ENCODE results near the gene ABR.
"Not testable (repeated sequence)": the region's sequence is repeated elsewhere in the genome, so short reads cannot be mapped to it uniquely, and the experiment has no call there.

The ABR gene

DNA sequence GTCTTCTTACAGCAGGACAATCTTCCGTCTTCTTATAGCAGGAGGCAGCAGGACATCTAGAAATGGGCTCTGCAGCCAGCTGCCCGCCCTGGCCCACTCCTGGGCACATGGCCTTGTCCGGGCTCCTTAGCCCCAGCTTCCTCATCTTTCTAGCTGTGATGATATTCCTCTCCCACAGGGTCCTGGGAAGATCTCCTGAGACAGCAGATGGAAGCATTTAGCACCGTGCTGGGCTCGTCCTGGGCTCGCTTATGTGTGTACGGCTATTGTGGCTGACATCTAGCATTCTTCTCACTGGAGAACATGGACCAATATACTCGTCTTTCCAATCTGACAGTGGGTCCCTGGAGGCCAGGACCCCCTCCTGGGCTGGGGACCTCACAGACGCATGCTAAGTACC is 134.3 kb downstream of the ABR start:
- no peak for DNase-seq

DNA sequence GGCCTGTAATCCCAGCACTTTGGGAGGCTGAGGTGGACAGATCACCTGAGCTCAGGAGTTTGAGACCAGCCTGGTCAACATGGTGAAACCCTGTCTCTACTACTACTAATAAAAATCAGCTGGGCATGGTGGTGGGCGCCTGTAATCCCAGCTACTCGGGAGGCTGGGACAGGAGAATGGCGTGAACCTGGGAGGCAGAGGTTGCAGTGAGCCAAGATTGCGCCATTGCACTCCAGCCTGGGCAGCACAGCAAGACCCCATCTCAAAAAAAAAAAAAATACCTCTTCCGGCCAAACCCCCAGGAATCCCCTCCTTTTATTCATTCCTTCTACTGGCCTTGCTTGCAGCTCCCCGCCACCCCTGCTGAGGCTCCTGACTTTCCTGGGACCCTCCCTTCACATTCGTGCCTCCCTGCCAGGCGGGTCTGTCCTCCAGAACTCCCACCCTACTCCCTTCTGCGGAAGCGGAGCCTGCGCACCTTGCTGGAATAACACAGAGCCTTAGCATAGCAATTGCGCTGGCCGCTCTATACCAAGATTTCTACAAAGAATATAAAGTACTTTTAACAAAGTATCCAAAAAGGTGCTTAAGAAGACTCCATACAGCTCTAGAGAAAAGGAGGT is 135.3 kb downstream of the ABR start:
- DNase-seq, result not testable (repeated sequence)

DNA sequence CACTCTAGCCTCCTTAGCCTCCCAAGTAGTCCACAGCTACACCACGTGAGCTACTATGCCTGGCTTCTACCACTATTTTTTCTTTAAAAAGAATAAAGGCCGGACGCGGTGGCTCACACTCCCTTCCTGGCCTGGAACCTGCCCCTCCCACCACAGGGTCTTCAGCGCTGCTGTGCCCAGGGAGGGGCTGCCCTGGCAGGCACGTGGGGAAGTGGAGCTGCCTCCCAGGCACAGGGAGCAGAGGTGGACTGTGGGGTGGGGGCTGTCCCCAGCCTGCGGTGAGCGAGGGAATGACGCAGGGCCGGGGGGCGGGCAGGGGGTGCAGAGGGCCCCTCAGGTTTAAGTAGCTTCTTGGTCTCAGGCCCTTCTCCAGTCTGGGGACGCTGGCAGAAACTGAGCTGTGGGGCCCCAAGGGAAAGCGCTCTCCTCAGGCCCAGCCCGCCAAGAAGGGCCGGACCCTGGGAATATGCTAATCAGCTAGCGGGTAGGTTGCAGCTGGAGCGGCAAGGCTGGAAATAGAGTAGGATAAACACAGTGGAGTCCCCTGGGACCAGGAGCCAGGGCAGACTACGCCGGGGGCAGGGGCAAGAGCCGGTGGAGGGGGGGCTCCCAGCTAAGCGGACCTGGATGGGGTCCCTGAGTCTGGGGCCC is 136.1 kb downstream of the ABR start:
- no peak for DNase-seq

DNA sequence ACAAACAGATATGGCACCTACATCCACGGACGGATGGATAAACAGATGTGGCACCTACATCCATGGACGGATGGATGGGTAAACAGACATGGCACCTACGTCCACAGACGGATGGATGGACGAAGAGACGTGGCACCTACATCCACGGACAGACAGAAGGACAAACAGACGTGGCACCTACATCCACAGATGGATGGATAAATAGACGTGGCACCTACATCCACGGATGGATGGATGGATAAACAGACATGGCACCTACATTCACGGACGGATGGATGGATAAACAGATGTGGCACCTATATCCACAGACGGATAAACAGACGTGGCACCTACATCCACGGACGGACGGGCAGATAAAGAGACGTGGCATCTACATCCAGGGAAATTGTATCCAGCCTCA is 137.3 kb downstream of the ABR start:
- DNase-seq, result no peak

DNA sequence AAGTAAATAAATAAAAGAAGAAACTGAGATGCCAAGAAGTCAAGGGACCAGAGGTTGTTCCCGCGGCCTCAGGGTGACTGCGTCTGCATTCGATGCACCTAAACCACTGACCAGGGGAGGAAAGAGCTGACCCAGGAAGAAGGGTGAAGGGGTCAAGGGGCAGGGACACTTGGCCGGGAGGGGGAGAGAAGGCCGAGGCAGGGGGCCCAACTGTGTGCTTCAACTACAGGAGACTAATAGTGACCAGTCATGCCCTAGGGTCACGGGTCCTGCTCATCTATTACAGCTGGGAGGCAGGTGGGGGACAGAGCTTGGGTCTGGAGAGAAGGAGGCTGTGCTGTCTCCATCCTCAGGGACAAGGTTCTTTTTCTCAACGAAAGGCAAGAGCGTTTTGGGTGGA is 138.0 kb downstream of the ABR start:
- DNase-seq, result no peak

DNA sequence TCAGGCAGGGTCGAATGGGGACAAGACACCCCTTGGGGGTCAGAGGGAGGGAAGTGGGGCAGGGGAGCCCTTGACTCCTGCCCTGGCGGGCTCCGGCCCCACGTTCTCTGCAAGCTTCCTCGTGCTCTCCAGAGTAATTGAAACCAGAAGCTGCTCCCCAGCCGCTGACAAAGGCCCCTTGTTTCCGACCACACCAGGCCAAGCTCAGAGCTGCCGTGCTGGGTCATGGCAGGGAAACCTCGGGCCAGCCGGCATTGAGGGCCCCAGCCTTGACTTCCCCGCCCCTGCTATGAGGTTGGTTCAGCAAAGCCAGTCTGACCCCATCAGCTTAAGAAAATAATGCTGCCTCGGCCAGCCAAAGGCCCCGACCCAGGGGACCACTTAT is 139.6 kb downstream of the ABR start:
- DNase-seq, result no peak

DNA sequence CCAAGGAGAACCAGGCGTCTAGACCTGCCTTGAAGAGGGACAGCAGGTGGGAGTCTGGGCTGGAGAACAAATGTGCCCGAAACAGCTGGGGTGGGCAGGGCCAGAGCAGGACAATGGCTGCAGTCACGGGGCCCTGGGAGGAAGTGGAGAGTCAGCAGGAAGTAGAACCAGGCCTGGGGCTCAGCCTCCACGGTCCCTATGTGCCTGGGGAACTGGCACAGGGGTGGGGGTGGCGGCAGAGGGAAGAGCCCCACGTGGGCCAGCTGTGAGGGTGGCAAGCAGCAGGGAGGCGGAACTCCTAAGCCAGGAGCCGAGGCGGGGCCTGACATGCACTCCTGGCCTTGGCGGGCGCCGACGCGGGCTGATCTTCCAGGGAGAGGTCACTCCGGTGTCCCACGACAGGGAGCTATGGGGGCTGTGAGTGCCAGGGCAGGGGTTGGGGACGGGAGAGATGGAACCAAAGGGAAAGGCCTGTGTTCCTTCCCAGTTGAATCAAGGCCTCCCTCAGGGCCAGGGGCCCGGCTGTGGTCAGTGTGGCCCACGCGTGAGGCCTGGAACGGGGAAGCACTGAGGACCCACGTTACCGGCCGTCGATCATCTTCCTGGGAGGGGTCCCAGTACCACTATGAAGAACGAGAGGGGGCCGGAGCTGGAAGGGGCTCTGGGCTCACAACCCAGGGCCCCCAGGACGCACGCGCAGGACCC is 140.1 kb downstream of the ABR start:
- peak; percentile 27 for DNase-seq

DNA sequence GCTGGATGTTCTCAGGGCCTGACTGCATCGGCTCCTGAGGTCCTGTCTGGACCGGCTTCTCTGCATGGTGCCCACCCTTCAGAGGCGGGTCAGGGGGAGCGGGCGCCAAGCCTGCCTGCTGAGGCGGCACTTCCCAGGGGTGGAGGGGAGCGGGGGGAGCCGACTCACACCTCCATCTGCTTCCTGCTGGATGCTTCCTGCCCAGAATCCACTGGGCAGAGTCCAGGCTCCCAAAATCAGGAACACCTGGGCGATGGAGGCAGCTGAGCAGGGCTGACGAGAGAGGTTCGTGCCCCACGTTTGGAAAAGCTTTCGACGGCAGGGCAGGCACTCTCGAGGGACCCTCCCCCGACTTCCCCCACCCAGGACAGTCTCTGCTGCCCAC is 140.7 kb downstream of the ABR start:
- no peak for DNase-seq

DNA sequence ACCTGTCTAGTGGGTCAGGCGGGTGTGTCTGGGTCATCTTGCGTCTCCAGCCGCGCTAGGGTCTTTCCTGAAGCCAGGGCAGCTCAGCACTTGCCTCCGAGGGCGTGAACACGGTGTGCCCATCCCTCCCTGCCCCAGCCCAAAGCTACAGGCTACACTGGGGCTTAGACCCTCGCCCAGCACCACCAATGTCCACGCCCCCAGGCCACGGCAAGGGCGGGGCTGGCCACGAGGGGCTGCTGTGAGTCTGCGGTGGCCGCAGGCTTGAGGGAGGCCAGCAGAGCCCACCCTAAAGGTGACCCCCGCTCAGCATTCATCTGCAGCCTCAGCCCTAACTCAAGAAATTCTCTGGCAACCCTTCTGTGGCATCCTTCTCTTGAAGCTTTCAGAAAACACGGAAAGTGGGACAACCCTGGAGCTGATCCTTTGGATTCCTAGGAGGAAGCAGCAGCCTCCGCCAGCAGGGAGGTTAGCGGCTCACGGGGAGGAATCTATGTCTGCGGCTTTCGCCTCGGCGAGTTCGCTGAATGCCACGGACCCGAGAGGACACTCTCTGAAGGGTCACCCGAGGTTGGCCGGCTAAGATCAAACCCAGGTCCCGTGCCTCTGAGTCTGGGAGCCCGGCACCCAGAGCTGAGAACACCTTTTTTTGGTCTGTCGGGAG is 141.2 kb downstream of the ABR start:
- no peak for DNase-seq

DNA sequence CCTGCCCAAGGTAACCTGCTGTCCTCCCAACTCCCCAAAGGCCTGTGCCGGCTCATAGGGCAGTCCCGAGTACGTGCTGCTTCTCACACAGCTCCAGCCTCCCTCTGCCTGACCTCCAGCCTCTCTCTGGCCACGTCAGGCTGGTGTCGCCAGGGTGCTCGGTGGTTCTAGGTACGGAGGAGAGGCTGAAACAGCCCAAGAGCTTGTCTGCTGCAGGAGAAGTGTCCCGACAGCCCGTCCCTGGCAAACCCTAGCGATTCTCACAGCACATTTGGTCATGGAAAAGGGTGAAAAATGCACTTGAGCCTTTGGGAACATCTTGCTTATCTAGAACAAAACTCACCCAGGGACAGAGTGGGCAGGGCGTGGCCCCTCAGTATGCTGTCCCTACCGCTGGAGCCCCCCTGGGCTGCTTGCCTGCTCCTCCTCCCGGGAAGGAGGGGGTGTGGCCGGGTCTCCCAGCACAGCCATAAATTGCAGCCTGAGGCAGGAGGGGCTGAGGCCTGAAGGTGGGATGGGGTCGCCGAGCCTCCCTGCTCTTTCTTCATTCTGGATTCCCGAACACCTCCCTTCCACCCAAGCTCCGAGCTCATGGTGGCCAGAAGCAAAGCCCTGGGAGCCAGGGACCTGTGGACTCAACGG is 142.4 kb downstream of the ABR start:
- no peak for DNase-seq

DNA sequence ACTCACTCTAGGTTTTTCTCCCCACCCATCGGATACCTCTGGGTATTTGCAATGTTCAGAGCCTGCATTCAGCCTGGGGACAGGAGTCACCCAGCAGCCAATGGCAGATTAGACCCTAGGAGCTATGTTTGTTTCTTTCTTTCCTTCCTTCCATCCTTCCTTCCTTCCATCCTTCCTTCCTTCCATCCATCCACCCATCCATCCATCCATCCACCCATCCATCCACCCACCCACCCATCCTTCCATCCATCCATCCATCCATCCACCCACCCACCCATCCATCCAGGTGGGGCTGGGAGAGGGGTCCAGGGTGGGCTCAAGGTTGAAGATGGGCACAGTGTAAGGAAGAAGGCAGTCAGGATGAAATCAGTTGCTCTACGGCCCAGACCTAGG is 142.9 kb downstream of the ABR start:
- no peak for DNase-seq

DNA sequence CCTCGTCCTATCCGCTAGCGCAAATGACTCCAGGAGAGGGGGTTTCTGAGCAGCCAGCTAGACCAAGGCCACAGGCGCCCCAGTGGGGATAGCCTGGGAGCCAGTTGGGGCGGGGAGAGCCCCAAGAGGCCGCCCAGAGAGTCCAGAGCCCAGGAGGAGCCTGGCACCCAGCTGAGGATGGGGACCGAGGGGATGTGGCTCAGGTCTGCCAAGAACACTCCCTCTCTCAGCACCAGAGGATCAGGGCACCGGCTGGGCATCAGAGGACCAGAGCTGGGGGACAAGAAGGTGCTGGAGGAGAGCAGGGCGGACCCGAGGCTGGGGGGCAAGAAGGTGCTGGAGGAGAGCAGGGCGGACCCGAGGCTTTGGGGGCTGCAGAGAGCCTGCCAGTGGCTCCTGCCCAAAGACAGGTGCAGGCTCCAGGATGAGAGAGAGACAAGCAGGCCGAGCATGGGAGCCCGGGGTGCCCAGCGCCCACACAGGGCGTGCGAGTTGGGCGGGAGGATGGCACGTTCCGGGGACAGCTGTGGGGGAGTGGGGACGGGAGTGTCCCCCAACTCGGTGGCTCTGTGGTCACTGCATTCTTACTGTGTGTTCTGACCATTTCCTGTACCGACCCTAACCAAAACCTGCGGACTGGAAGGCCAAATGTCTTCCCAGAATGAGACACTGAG is 143.5 kb downstream of the ABR start:
- no peak for DNase-seq

DNA sequence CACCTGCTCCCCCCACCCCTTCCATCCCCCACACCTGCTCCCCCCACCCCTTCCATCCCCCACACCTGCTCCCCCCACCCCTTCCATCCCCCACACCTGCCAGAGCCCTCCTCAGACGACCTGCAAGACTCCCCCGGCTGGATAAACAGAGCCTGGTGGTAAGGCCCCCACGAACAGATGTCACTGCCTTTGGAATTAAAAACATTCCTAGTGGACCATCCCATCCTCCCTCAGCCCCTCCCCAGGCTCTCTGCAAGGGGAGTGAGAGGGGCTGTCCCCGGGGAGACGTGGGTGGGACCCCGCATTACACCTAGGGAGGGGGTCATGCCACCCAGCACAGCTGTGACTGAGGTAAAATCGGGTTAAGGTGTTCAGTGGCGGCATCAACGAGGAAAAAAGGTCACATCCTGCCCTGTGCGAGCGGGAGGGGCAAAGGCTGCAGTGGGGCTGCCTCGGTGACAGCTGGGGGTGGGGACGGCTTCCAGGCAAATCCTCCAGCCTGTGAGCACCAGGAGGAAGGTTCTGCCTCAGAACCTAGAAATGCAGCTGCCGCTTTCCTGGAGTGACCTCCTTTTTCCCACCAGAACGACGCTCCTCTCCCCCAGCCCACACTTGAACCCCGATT is 144.1 kb downstream of the ABR start:
- no peak for DNase-seq

DNA sequence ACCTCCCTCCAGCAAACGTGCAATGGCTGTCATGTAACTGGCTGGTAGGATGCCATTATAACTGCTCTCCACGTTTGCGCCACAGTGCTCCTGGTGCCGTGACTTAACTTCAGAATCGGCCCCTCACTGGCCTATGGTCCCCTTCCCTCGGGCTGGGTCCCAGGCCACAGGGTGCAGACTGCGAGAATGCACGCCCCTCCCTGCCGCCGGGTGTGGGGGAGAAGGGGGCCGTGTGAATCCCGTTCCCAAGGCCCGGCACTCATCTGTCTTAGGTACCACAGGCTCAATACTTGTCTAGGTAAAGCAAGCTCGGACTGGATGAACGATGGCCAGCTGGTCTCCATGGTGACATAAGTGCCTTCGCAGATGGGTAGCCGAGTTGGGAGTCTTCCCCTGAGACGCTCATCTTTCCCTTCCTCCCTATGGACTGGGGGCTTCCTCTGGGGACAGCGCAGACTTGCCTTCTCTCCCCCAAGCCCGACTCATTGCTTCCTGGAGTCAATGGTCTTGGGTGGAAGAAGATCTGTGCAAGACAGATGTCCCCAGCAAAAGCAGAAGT is 145.1 kb downstream of the ABR start:
- DNase-seq, result no peak

DNA sequence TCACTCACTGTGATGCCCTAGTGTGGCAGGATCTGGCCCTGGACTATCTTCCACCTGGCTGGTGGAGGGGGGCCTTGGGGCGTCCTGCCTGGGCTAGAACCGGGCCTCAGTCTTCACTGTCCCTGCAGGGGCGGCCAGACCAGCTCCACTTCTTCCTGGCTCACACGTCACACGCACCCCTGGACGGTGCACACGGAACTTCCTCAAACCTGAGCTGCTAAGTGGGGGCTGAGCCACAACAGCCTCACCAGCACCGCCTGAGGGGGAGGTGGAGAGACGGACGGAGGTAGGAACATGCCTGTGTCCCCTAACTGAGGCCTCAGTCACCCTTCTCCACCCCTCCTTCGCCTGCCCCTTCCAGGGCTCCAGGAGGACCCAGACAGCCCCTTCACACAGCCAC is 146.3 kb downstream of the ABR start:
- no peak for DNase-seq

DNA sequence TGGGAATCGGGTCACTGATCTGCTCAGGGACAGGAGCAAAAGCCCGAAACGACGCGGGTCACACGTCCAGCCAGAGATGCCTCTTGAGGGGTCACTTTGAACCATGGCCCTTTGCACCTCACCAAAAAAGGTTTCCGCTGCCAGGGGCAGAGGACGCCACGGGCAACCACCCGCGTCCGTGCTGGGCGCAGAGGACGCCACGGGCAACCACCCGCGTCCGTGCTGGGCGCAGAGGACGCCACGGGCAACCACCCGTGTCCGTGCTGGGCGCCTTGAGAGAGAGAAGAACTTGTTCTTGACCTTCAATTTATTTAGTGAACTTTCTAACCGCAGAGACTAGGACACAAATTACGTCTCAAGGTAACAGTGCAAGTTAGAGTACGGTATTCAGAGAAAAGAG is 147.4 kb downstream of the ABR start:
- DNase-seq, result no peak

DNA sequence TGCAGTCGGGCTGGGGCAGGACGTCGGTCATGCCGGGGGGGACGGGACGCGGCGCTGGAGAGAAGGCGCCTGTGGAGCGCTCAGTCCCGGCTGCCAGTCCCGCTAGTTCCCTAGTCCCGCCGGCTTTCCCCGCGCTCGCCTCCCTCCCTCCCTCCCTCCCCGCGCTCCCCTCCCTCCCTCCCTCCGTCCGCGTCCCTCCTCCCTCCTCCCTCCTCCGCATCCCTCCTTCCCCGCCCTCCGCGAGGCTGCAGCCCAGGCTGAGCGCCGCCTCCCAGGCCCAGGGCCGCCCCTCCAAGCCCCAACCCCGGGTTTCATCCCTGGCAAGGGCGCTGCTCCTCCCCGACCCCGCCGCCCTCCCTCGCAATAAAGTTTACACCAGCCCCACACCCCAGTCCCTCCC is 148.1 kb downstream of the ABR start:
- no peak for DNase-seq

DNA sequence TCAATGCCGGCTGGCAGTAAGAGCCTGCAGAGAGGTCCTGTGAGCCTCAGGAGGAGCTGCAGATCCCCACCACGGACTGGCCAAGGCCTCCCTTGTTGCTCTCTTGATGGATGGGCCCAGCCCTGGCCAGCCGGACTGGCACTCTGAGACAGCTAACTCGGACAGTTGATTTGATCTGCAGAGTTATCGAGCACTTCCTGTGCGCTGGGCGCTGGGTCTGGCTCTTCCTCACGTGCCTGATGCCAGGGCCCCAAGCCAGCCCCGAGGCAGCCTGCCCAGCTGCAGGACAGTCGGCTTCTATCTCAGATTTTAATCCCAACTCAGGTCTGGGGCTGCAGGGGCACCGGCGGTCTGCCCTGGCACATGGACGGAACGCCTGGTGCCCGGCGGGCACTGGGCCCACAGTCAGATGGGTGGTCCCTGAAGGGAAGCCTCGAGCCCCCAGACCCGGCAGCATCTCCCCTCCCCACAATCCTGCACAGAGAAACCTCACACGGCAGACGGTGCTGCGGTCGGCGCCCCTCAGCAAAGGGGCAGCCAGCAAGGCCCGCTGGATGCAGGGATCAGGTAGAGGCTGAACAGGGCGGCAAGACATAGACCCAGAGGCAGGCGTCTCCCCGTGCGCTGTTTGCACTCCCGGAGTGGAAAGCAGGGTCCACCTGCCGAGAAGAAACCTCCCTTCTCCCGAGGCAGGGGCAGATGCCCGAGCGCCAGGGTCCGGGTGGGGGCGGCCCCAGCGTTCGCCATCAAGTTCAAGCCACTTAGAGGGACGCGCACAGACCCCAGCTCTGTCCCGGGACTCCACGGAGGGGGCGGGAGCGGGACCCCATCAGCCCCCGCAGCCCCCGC is 148.9 kb downstream of the ABR start:
- DNase-seq, result no peak

DNA sequence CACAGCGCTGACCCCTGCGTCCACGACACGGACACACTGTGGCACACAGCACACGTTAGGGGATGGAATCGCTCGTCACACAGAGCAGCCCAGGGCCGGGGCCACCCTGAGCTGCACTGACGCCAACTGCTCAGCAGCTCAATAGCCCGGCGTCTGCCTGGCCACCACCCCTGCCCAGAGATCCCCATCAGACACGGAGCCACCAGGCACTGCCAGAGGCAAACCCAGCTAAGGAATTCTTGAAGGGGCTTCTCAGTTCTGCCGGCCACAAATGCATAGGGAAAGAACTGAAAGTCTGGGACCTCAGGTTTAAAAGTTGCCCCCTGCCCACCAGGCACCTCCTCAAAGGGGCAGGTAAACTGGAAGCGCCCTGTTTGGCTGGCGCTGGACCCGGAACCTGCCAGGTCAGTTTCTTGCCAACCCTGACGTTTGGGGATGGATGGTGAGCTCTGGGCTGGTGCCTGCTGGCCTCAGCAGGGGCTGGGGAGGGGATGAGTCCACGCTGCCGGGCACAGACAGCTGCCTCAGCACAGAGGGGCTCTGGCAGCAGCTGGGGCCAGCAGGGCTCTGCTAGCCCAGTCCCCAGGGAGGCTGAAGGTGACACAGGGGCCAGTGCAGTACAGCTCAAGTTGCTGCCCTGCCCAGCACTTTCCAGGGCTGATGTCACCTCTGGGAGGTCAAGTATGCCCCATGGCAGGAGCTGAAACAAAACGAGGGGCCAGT is 149.7 kb downstream of the ABR start:
- DNase-seq, result no peak

DNA sequence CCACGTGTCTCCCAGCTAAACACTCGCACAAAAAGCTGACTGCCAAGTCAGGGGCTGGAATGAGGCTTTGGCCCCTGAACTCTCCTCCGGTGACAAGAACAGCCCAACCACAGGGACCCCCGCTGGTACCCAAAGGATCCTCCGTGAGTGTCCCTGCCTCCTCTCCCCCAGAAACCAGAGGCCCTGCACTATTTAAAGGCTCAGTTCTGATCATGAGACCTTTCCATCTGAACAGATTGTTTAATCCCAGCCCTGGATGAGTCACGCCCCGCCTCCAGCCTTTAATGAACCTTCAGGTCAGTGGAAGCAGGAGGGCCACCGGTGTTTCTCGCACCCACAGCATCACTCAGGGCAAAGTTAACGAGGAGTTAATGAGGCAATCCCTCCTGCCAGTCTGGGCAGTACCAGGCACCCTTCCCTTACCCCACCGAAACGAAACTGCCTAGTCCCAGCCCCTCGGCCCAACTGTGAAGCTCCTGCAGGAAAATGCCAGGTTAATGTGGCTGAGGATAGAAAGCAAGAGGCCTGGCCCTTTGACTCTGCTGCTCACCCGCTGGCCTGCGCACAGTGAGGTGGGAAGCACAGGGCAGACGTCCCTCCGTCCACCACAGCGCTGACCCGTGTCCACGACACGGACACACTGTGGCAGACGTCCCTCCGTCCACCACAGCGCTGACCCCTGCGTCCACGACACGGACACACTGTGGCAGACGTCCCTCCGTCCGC is 150.4 kb downstream of the ABR start:
- no peak for DNase-seq

Measured in CD4-positive, alpha-beta T cell treated with Interleukin-21 for 1 hour (primary cell).